IMR-90 (cell line): ENCODE measurements around the gene RPS15. TPM values are rescaled to one million over a fixed set of nuclear protein-coding genes. Genes with fewer than 3 reads are reported as not detected.

Experiments
- ELK1 ChIP-seq: fragments of 150-350 bp; IDR thresholded peaks from 2 replicates; pipeline ENCODE4 v1.6.1; 2016; ENCODE audit warnings: low read depth, mild to moderate bottlenecking, low read length, moderate library complexity, borderline replicate concordance
- polyA plus RNA-seq, 3 experiments: library from polyadenylated mRNA; depleted of rRNA; stranded (reverse); fragments of >200 nt; gene quantifications; 2 replicates each; pipeline ENCODE4 v1.2.3, GENCODE V29; 2012; ENCODE audit warnings: low replicate concordance in 1 of 3
- total RNA-seq: library from RNA; depleted of rRNA; stranded (reverse); fragments of >200 nt; gene quantifications from 2 replicates; pipeline ENCODE4 v1.2.3, GENCODE V29; 2012

The RPS15 gene
- total and polyA plus RNA-seq, 2 of the 4 experiments (the other 2 are of a cell fraction) = 1,179 to 1,855 TPM

GRCh38 chr19:1450735-1451731 lies 12.8 kb downstream of the RPS15 start (continued):
- TF ChIP-seq ELK1 = no peak
